Measurements from ENCODE around the gene MYCBP2.

The MYCBP2 gene

GRCh38 chr13:77093735-77094134, 233.2 kb downstream of the MYCBP2 start:
- no peak for DNase-seq (ENCODE audit: low spot score)

GRCh38 chr13:77084755-77085154, 242.1 kb downstream of the MYCBP2 start:
- no peak for DNase-seq (ENCODE audit: low spot score)

GRCh38 chr13:77079902-77080413, 246.9 kb downstream of the MYCBP2 start:
- no peak for DNase-seq (ENCODE audit: low spot score)

- no peak for DNase-seq (ENCODE audit: low spot score)
These were observed 259.4 kb downstream of the MYCBP2 start for GRCh38 chr13:77067519-77067918.

DNA sequence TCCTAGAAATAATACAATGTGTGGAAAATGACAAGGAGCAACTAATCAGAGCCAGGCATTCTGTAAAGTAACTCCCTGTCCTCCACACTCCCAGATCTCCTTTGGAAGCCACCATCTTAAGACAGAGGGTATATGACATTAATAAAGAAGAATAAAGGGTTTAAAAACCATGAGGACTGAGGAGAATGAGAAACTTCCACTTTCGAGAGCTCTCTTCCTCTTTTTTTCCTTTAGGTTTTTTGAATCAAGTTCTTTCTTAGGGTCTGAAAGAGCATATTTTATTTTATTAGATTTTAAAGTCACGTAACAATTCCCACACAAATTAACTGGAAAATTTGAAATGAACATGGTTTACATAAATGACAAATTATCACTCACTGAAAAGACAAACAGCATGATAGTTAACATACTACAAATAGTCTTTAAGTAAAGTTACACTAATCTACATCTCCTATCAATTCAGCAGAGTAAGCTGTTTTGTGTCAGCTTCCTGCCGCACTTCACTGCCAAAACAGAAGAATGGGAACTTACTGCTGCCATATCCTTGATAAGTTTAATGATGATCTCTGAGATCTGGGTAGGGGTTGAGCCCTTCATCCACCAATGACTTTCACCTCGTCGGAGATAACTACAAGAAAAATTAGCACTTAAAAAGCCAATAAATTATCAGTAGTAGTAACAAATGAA, 261.3 kb downstream of the MYCBP2 start:
- no peak for DNase-seq (ENCODE audit: low spot score)

GRCh38 chr13:77062097-77062496, 264.8 kb downstream of the MYCBP2 start:
- DNase-seq (ENCODE audit: low spot score): no peak

DNA sequence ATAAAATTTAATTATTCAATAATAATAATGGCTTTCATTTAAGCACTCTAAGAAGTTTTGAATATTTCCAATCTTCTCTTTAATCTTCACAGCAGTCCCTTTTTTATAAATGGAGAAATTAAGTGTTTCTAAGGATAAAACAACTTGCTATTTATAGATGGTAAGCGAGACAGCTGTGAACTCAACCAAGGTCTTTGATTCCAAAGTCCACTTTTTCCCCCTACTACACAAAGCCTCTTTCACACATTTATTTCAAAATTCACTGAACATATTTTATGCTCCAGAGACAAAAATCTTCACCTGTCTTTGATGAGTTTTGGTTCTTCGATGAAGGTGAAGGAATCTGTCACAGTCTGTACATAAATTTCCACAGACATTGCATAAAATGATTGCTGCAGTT, 265.5 kb downstream of the MYCBP2 start:
- no peak for DNase-seq (ENCODE audit: low spot score)

DNA sequence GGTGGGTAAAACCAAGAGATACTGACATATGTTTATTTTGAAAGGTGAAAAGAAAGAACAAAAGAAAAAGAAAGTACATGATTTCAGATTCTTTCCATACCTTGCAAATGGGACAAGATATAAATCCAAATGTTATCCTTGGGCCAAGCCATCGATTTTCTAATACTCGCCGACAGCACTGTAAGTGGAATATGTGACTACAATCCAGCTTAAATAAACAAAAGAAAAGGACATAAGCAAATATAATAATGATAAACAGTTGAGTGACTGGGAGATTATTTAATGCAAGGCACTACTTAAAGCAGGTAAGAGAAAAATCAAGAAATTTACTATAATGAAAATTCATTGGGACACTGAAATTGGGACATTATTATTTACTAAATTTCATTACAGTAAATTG, 270.0 kb downstream of the MYCBP2 start:
- DNase-seq (ENCODE audit: low spot score): no peak

DNA sequence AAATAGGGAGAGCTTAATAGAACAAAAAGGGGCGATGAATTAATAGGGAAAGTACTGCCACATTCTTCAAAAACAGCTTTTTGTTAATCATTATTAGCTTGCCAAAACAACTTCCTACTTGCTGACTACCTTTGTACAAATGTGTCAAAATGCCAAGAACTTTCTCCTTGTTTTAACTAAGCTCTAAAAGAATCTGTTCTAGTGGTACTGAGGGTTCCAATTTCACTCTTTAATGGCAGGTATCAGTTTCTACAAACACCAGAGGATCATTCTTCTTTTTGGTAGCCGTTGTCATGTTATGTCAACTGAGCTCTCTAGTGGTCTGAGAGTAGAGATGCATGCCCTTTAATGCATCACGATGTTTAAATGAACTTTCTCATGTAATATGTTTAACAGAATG, 270.5 kb downstream of the MYCBP2 start:
- DNase-seq (ENCODE audit: low spot score): no peak

DNA sequence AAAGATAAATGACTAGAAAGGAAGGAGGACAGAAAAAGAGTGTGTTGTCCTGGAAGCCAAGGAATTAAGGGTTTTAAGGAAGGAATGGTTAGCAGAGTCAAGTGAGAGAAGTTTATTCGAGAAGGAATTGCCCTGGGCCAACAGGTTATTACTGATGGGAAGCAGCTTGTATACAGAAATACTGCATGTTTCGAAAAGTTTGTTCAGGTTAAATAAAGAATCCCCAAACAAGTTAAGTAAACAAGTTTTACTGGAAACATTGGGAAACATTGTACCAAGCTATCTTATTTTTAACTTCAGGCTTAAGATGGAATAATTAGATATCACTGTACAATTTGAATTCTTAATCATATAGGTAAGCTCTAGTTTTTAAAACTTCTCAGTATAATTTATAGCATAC, 271.7 kb downstream of the MYCBP2 start:
- DNase-seq (ENCODE audit: low spot score): no peak

DNA sequence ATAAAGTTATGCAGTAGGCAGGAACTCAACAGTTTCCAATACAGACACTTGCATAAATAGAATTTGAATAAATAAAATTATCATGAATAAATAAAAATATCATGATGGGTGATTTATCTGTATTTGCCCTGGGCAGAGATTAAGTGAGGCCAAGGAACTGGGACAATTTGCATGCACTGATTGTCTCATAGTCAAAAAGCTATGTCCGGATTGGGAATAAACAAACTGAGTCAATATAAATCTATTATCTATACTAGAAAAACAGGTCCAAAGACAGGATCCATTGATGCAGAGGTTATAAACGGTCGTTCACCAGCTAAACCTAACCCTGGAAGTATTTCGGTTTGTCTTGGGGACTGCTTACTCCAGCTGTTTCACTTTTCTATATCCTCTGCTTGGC, 273.7 kb downstream of the MYCBP2 start:
- no peak for DNase-seq (ENCODE audit: low spot score)

GRCh38 chr13:77048681-77049080, 278.2 kb downstream of the MYCBP2 start:
- DNase-seq (ENCODE audit: low spot score): no peak

- DNase-seq (ENCODE audit: low spot score): no peak
These were observed 279.1 kb downstream of the MYCBP2 start for GRCh38 chr13:77047649-77048343.

GRCh38 chr13:77042566-77043177, 284.2 kb downstream of the MYCBP2 start:
- no peak for DNase-seq (ENCODE audit: low spot score)

DNA sequence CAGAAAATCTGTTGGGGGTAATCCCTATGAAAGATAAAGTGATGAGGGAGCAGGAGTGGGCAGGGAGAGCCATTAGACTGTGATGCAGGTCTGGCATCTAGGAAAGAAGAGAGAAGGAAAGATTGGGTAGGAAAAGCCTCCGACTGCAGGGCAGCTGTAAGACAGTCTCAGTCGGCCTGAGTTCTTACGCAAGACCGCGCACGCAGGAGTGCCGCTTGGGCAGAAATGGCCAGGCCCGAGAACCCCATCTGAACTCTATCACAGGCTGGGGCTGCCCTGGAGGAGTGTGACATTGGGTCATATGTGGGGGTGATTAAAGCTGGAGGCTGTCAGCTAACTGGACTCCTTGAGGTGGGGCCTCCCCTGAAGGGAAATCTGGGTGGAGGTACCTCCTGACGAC, 286.1 kb downstream of the MYCBP2 start:
- DNase-seq (ENCODE audit: low spot score): no peak

DNA sequence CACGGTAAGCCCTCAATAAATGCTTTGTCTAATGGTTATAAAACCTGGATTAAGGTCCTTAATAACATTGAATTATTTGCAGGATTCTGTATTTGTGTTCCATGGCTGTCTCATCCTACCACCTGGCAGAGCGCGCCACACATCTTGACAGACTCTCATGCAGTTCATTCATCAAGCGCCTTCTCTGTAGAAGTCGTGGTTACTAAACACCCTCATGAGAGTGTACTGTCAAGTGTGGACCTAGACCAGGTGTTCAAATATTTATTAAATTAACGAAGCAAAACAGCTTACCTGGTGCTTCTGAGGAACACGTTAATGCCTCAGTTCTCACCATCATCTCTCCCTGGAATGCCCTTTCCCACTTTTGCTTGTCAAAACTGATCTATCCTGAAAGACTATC, 286.8 kb downstream of the MYCBP2 start:
- no peak for DNase-seq (ENCODE audit: low spot score)

DNA sequence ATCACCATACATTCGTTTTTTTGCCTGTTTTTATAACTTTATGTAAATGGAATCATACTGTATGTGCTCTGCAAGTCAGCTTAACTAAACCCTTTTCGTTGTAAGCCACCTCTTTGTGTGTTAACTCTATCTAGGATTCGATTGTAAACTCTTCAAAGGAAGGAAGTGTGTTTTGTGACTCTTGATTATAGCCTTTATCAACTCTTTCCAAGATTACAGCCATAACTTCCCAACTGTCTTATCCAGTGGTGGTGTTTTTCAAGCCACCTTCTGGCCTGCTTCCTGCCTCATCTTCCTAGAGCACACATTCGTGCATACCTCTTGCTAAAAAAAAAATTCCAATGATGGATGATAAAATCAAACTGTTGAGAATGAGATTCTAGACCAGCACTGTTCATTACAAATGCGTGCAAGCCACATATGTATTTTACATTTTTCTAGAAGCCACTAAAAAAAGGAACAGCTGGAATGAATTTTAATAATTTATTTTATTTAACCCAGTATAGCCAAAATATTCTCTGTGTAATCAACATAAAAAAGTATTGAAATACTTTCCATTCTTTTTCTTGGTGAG, 287.9 kb downstream of the MYCBP2 start:
- DNase-seq (ENCODE audit: low spot score): no peak

GRCh38 chr13:77036279-77036678, 290.6 kb downstream of the MYCBP2 start:
- DNase-seq (ENCODE audit: low spot score): no peak

DNA sequence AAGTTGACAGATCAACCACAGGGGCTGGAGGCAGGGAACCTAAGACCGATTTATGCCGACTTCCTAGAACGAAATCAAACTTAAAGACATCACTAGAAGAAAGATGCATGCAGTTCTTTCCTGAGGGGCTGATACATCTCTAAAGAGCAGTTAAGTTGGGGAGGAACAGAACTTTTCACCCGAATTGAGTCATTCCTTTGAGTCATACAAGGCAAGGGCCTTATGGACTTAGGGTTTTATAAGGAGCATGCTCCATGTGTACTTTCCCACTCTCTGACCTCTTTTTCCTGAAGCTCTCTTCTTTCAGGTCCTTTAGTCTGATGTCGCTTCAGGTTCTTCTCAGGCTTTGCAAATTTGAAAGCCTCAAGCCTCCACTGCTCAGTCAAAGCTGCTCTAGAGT, 292.0 kb downstream of the MYCBP2 start:
- no peak for DNase-seq (ENCODE audit: low spot score)

DNA sequence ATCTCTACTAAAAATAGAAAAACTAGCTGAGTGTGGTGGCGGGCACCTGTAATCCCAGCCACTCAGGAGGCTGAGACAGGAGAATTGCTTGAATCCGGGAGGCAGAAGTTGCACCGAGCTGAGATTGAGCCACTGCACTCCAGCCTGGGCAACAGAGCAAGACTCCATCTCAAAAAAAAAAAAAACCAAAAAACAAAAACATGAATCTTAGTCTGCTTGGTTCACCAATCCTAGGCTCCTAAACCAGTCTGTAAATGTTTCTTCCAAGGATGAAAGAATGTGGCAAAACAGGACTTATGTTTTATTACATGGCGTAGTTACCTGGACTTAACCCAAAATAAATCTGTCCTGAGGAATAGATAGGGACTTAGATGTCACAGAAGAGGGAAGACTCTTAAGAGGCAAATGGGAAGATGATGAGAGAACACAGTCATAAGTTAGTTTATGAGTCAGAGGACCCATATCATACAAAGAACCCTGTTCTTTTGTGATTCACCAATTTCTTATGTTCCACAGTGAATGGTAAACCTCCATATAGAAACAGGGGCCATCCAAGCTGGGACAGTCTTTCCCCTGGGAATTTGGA, 293.1 kb downstream of the MYCBP2 start:
- DNase-seq (ENCODE audit: low spot score): no peak

- no peak for DNase-seq (ENCODE audit: low spot score)
These were observed 295.1 kb downstream of the MYCBP2 start for GRCh38 chr13:77031656-77032243.

GRCh38 chr13:77029436-77029835, 297.5 kb downstream of the MYCBP2 start:
- DNase-seq (ENCODE audit: low spot score): no peak

All from HuH-7.5 (cell line).